T-helper 1 cell (primary cell): ENCODE measurements around the gene HSPB9.
A peak's percentile ranks its signal among the peaks of the same experiment; 100 is the strongest.

ENCODE experiments used
- DNase-seq, 5 donors: peaks; one replicate each; pipeline ENCODE4 v3.0.0-alpha.2; 2012 to 2020

Gene HSPB9

DNA sequence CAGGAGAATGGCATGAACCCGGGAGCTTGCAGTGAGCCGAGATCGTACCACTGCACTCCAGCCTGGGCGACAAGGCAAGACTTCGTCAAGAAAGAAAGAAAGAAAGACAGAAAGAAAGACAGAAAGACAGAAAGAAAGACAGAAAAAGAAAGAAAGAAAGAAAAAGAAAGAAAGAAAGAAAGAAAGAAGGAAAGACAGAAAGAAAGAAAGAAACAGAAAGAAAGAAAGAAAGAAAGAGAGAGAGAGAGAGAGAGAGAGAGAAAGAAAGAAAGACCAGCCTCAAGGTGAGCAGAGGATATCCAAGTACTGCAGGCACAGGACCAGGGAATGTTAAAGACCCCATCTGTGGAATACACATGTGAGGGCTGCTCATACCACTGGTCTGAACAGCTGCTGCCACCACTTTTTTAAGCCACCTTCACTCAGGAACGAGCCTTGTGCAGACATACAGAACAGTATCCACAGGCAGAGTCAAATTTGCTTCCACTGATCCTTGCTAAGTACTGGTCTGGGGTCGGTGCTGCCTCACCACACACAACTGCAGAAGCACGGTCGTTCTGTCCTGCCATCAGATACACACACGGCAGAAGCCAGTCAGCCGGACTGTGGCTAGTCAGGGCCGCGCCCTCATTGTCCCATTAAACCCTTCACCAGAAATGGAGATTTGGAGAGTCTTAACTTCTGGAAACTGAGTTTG, 24.5 kb downstream of the HSPB9 start:
- no peak for DNase-seq

DNA sequence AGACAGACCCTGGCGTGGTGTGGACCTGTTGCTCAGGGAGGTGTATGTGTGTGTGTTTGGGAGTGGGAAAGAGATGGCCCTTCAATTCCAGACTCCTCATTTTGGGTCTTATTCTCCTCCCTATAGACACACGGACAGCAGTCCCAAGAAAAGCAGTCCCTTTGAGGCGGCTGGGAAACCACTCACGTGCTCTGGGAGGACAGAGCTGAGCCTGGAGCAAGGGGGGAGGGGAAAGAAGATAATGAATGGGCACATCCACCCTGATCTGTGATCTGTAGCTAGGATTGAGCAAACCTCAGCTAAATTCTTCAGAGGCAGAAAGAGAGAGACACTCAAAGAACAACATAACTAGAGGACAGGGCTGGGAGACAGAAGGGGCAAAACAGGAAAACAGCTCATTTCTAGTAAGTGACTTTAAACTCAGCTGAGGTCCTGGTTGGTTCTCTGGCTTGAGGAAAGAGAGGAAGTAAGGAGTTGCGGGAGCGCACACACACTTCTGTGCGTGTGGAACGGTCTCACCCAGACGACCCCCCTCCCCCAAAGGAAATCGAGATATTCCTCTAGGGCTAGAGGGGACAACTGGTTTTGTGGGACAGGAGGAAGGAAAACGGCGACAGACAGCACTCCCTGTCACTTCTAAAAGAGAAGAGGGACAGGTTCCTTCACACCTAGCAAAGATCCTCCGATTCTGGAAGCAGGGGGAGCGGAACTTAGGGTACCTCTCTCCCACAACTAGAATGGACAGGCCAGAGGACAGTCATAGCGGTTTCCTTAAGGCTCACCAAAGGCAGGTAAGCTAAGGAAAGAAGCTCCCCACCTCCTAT, 31.5 kb downstream of the HSPB9 start:
- peak in 1 of 5 donors; percentile 13 for DNase-seq

DNA sequence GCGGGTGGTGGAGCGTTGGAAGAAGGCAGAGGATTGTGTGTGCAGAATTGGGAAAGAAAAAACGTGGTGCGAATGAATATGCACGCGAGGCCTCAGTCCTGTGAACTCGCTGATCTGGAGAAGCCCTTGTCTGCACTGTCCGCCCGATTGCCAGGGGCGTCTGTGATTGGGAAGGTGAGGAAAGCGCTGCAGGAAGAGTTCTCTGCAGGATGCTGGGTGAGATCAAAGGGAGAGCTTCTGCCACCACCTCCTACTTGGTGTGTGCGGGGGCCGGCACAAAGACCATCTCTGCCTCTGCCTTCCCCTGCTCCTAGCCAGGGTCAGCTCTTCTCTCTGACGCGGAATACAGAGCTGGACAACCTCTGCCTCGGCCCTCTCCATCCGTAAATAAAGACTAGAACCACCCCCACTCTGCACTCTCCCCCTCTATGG, 33.0 kb downstream of the HSPB9 start:
- DNase-seq, result no peak

DNA sequence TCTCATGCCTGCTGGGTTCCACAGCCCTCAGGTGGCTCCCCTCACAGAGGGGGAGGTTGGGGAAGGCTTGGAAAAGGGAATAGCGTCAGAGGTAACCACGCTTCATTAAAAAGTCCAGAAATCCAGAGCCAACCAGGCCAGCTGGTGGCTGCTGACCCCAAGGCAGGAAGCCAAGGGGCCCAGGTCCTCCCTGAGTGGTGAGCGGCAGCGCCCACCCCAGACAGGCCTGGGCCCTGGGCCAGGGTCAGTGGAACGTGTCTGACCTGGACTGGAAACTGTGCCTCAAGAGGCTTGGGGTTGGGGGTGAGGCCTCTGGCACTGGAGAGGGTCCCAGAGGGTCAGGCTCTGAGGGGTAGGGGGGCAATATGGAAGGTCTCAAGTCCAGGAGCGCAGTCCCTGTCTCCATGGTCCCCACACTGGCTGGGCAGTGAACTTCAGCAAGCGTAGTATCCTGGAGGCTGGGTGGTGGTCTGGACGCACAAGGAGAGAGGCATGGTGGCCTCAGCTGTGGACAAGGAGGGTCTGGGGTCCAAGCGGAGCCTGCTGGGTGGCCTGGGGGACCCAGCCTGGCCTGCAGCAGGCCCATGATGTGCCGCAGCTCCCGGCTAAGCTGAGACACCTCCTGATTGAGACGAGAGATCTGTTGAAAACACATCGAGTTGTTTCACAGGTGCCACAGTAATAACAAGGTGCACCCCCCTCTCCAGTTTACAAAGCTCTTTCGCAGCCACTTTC, 37.4 kb downstream of the HSPB9 start:
- no peak for DNase-seq

DNA sequence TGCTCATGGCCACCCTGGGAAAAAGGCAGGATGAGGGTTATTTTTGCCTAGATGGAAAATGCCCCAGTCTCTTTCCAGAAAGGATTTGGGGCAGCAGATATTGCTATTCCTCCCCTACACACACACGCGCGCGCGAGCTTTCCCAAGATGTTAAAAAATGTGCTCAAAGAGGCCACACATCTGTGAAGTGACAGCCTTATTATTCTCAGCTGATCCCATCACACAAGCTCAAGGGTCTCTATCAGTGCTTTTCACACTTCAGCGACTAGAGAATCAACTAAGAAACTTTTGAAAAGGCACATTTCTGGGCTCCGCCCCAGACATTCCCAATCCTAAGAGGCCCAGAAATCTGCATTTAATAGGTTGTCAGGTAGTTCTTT, 37.9 kb downstream of the HSPB9 start:
- no peak for DNase-seq

DNA sequence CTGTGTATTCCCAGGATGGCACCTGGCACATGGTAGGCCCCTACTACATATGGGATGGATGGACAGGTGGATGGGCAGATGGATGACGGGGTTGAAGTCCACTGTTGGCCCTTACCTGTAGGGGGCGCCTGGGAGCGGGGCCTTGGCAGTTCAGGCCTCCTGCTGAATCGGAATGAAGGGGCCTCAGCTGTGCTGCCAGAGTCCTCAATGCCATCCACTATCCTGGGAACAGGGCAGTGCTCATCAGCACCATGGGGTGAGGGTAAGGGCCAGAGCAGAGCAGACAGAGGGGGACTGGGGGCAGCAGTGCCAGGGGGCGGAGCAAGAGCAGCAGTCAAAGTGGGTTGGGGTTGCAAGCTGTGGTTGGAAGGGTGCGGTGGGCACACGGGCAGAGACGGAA, 40.5 kb downstream of the HSPB9 start:
- peak in 2 of 5 donors; percentile 17 to 30 for DNase-seq

DNA sequence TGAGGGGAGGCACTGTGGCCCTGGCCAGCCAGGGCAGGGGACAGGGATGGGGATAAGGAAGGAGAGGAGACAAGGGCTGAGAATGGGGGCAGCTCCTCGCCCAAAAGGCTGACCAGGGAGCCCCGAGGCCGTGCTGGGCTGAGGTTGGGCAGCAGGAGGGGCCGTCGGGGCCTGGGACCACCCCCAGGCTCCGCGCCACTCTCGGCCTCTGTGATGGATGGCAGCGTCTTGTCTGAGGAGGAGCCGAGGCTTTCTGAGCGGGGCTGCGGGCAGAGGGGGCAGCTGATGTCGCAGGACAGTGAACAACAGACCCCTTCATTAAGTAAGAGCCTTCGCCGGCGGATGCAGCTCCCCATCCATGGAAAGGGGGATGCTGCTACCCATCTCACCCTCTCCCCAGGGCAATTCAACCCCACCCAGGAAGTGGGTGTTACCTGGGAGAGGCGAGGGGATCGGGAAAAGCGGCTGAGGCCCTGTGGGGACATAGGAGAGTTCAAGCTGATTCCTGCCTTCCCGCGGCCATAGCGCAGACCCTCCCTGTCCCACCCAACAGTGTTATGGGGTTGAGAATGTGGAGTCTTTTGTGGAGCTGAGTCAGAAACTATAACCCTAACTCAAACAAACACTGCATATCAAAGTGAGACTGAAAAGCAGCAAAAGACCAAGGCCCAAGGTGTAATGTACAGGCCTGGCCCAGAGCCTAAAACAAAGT, 41.2 kb downstream of the HSPB9 start:
- no peak for DNase-seq

DNA sequence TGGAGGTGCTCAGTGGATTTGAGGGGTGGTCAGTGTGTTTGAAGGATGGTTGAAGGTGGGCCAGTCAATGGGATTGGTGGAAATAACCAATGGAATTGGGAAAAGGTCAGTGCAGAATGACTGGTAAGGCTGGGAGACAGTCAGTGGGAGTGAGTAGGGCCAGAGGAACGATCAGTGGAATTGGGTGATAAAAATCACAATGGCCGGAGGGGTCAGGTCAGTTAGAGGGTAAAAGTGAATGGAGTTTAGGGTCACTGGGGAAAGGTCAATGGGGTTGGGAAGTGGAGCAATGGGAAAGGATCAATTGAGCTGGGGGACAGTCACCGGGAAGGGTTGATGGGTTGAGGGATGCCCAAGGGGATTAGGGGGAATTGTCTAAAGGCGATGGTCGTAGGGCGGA, 43.1 kb downstream of the HSPB9 start:
- no peak for DNase-seq

DNA sequence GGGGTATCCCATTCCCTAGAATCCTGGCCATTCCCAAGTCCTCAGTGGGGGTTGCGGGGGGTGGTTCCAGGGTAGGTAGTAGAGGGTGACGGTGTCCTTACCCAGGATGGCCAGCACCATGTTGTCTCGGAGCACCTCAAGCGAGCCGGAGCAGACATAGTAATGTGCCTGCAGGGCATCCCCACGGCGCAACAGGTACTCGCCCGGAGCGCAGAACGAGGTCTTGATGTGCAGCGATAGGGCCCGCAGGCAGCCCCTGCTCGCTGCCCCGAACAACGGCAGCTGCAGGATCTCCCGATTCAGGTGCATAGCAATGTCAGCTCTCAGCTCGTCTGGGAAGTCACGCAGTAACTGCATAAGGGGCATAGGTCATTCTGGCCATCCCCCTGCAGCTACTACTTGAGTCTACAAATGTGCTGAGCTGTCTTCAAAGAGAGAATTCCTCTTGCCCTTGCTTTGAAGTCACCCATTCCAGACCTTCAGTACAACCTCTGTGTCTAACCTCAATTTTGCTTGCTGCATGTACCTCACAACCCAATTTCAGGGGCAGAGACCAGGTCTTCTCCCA, 43.7 kb downstream of the HSPB9 start:
- DNase-seq, result no peak

DNA sequence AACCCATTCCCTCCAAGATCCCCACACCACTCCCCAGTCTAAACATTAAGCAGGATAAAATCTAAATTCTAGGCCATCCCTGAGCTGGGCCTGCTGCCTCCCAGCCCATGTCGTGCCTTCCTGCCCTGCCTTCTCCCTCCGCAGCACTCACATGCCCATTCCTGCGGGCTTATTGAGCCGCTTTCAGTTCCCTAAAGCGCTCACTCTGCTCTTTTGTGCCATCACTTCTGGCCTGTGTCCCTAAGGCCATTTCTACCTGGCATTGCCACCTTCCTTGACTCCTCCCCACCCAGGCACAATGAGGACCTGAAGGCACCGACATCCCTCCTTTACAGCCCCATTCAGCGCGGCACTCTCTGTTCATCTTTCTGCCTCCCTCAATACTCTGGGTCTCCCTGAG, 45.2 kb downstream of the HSPB9 start:
- no peak for DNase-seq

DNA sequence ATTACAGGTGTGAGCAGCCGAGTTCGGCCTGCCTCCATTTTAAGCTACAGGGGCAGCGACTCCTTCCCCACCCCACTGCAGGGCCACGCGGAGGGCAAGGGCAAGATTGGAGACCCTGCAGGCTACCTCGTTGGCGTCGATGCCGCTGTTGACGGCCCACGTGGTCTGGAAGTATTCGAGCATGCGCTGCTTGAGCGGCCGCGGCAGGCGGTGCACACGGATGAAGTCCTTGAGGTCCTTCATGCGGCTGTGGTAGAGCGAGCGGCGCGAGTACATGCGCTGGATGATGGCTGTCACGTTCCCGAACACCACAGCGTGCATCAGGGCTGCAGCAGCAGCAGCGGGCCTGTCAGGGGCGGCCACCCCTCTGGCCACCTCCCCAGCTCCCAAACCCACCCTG, 46.7 kb downstream of the HSPB9 start:
- no peak for DNase-seq

DNA sequence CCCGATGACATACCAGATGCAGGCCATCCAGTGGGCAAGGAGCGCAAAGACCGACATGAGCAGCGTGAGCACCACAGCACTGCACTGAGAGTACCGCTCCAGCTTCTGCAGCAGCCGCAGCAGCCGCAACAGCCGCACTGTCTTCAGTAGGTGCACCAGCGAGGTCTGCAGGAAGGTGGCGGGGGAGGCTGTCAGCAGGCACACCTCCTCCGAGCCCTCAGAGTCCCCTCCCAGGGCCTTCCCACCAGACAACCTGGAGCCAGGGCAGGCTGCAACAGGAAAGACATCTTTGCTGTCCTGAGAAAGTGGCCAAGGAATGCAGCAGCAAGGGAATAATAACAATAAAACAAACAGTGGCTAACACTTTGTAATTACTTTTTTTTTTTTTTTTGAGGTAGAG, 49.2 kb downstream of the HSPB9 start:
- DNase-seq, result no peak
